ENCODE measurements around the gene CAT.

DNA sequence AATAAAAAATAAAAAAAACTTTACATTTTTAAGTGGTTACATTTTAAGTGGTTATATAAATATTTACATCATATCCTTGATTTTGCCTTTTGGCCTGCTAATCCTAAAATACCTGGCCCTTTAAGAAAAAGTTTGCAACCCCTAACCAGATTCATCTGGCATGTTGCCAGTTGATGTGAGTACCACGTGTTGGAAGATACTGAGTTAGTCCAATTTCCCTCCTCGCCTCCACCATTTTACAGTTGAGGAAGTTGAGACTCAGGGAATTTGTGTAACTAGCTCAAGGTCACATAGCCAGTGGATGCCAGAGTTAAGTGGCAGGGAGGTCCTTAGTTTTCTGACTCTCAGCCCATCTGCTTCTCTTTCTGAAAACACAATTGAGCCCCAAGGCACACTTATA lies 69.8 kb downstream of the CAT start:
- TF ChIP-seq, protein P1, sequence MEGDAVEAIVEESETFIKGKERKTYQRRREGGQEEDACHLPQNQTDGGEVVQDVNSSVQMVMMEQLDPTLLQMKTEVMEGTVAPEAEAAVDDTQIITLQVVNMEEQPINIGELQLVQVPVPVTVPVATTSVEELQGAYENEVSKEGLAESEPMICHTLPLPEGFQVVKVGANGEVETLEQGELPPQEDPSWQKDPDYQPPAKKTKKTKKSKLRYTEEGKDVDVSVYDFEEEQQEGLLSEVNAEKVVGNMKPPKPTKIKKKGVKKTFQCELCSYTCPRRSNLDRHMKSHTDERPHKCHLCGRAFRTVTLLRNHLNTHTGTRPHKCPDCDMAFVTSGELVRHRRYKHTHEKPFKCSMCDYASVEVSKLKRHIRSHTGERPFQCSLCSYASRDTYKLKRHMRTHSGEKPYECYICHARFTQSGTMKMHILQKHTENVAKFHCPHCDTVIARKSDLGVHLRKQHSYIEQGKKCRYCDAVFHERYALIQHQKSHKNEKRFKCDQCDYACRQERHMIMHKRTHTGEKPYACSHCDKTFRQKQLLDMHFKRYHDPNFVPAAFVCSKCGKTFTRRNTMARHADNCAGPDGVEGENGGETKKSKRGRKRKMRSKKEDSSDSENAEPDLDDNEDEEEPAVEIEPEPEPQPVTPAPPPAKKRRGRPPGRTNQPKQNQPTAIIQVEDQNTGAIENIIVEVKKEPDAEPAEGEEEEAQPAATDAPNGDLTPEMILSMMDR (IDR thresholded peaks at IDR 0.05): no peak
- TF ChIP-seq POLR2A (IDR thresholded peaks at IDR 0.05; ENCODE audit: low read depth) (no peak), EP300 (IDR thresholded peaks at IDR 0.05) (no peak)
